HG03135 (cell line): ENCODE data around the gene CTSD.

Experiments
- ATAC-seq: cut with Tn5 transposase; IDR thresholded peaks from one replicate; pipeline ENCODE4 v1.9.1; 2021; ENCODE audit warnings: mild to moderate bottlenecking, moderate library complexity; ENCODE audit not compliant: unreplicated experiment

CTSD gene

GRCh38 chr11:1782831-1783724 lies 19.4 kb upstream of the CTSD start:
- no peak for ATAC-seq

GRCh38 chr11:1782031-1782590 lies 18.4 kb upstream of the CTSD start:
- no peak for ATAC-seq

- no peak for ATAC-seq
These were observed 17.9 kb upstream of the CTSD start for GRCh38 chr11:1781593-1781975.

GRCh38 chr11:1780700-1781592 lies 17.2 kb upstream of the CTSD start:
- no peak for ATAC-seq

- ATAC-seq, result no peak
These were observed 16.3 kb upstream of the CTSD start for GRCh38 chr11:1779806-1780699.

DNA sequence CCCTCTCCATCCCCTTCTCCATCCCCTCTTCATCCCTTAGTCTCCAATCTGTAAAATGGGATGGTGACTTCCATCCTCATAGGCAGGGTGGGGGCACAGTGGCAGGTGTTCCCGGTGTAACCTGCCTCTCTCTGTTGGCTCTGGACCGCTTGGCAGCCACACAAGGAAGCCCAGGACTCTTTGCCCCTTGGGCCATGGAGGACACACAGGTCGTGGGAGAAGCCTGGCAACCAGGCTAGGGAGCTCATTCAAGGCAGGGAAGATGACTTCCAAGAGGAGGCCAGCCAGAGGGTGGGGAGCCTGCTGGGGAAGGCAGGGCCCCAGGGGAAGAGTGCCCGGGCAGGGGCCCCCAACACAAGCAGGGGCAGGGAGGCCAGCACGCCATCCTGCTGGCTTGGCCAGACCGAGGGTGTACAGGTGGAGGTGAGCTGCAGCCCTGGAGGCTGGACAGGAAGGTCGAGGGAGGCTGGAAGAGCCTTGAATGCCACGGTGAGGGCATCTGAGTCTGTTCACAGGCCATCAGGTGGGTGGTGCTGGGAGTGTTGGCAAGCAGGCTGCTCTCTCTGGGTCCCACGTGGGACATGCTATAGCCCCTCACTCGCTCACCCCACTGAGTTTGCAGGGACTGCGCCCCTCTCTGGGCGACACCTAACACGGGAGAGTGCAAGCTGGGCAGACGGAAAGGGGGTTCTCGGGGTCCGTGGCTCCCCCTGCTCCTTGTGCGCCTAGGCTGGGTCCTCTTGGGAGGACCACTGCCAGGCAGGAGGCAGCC lies 15.5 kb upstream of the CTSD start:
- no peak for ATAC-seq

- no peak for ATAC-seq
These were observed 14.6 kb upstream of the CTSD start for GRCh38 chr11:1778141-1778911.

DNA sequence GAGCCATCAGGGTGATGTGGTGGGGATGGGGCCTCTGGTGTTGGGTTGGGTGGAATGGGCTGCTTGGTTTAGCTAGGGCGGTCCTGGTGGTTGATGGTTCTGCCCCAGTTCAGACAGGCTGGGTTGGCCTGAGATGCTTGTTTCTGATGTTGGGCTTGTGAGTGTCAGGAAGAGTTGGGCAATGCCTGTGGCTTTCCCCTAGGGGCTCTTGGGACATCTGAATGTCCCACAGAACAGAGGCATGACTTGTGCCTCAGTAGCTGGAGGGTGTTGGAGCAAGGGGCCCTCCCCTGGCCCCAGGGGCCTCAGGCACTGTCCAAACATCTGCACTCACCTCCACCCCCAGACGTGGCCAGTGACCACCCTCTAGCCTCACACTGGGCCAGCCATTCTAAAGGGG lies 14.0 kb upstream of the CTSD start:
- no peak for ATAC-seq

GRCh38 chr11:1776944-1777715 lies 13.4 kb upstream of the CTSD start:
- ATAC-seq, result no peak

DNA sequence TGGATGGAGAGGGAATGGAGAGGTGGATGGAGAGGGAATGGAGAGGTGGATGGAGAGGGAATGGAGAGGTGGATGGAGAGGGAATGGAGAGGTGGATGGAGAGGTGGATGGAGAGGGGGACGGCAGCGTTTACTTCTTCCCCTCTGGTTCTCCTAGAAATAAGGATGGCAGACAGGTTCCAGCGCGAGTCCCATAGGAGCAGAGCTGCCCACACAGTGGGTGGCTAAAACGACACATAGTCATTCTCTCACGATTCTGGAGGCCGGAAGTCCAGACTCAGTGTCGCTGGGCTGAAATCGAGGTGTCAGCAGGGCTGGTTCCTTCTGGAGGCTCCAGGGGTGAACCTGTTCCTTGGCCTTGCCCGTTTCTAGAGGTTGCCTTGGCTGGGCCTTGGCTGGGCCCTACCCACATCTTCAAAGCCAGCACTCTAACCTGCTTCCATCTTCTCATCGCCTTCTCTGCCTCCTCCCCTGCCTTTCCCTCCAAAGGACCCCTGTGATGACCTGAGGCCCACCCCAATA lies 12.7 kb upstream of the CTSD start:
- no peak for ATAC-seq

- ATAC-seq, result no peak
These were observed 11.2 kb upstream of the CTSD start for GRCh38 chr11:1774886-1775285.

GRCh38 chr11:1773994-1774550 lies 10.3 kb upstream of the CTSD start:
- no peak for ATAC-seq

DNA sequence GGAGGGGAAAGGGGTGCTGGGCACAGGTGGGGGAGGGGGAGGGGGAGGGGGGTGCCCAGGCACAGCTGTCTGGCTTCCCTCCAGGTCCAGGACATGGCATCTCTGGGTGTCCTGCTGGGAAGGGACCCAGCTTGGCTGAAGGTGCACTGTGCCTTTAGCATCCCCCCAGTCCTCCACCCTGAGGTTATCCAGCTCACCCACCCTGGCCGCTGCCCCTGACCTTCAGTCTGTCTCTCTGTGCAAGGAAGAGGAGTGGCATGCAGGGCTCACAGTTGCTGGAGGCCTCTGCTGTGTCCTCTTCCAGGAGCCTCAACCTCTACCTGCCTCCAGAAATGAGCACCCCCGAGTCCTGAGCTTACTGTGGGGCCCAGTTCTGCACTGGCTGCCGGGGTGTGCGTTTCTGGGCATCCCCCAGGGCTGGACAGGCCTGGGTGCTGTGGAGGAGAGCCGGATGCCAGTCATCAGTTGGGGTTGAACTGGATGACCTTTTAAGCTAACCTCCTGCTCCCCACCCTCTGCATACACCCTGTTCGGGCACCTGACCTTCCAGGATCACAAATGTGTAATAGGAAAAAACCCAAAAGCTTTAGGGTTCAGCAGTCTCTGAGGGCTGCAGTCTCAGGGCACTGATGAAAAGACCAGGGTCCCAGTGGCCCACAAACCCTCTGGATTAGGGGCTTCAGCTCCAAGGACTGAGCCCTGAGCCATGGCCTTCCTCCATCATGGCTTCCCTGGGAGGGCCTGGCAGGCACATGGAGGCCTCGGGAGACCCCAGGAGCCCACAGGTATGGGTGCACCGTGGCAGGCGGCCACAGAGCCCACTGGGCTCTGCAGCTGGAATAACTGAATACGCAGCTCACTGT lies 9.6 kb upstream of the CTSD start:
- no peak for ATAC-seq

DNA sequence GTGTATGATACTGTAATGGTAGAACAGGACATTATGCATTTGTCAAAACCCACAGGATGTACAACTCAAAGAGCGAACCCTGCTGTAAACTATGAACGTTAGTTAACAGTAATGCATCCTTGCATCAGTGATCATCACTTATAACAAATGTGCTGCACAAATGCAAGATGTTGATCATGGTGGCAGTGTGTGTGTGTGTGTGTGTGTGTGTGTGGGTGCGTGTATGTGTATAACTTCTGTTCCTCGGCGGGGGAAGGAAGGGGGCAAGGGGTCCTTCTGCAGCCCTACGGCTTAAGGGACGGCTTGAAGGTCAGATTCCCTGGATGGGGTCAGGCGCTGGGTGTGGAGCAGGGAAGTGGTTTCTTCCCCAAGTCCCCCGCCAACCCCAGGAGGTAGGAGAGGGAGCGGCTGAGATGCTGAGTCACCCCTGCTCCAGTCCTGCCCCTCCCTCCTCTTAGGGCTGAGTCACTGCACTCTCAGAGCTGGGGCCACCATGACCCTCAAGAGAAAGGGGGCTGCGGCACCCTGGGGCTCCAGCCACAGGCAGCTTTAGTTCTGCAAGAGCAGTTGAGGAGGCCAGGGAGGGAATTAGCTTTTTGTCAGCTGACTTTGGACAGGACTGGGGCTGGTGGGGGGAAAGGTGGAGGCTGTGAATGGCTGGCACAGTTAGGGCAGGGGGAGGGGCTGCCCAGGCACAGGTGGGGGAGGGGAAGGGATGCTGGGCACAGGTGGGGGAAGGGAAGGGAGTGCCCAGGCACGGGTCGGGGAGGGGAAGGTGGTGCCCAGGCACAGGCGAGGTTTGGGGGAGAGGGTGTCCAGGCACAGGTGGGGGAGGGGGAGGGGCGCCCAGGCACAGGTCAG lies 8.8 kb upstream of the CTSD start:
- no peak for ATAC-seq

DNA sequence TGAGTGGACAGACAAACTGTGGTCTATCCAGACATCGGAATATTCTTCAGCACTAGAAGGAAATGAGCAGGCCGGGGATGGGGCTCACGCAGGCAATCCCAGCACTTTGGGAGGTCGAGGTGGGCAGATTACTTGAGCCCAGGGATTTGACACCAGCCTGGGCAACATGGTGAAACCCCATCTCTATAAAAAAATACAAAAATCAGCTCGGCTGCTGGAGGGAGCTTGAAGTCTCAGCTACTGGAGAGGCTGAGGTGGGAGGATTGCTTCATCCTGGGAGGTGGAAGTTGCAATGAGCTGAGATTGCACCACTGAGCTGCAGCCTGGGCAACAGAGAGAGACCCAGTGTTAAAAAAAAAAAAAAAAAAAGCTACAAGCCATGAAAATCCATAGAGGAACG lies 8.0 kb upstream of the CTSD start:
- no peak for ATAC-seq

- ATAC-seq, result no peak
These were observed 7.5 kb upstream of the CTSD start for GRCh38 chr11:1771273-1771672.
